NCI-H1048 (cell line): ENCODE data around the gene CARD14.

Source experiments
- DNase-seq: peaks from one replicate; lab custom pipeline; 2025; lab: John Stamatoyannopoulos, UW

The CARD14 gene

DNA sequence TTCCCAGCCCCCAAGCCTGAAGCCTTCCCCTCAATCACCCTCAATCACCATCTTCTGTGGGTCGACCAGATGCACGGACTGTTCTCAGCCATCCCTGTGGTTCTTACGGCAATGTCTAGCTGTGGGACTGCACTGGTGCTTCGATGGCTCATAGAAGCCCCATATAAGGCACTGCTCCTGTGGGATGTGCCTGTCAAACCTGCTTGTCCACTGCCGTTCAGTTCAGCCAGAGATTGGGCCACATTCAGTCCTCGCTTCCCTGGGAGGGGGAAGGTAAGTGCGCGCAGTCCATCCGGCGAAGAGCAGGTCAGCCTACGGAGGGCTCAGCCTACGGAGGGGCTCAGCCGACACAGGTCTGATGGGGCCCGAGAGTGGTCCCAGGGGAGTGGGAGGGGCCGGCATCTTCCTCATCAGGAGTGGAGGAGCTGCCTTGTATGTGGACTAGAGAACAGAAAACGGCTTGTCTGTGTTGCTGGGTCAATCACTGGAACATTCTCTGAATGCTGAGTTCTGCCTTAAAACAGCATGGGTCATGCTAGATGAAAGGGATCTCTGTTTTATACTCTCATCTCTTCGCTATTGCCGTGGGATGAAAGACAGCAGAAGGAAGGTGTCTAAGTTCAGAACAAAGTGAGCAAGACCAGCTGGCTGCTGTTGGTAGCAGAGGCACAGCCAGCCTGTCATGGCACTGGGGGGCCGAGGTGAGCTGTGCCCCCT lies at the start of gene CARD14:
Gene CARD14 (plus strand): TSS at position 247 of the 717 bp plus-strand sequence. CDS start 11,409 bp downstream, outside the sequence.
- no peak for DNase-seq

DNA sequence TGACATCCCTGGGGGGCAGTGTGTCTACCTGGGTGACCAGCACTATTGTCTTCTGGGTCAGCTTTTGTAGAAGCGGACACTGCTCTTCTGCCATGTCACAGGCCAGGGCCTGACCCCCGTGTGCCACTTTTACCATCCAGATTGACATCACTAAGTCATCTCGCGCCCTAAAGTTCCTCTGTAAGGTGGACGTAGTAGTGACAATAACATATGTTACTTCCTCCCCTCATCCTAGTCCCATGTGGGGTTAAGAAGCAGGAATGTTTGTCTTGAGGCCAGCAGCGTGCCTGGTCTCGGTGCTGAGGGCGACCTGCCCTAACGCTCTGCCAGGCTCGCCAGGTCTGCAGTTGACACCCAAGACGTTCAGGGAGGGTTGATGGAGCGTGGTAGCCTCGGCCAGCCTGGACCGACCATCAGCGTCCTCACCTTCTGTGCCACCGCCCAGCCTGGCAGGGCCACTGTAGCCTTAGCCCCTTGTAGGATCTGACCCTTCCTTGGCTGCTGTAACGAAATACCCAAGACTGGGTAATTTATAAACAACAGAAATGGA lies 47.7 kb upstream of the CARD14 start:
- DNase-seq = no peak

DNA sequence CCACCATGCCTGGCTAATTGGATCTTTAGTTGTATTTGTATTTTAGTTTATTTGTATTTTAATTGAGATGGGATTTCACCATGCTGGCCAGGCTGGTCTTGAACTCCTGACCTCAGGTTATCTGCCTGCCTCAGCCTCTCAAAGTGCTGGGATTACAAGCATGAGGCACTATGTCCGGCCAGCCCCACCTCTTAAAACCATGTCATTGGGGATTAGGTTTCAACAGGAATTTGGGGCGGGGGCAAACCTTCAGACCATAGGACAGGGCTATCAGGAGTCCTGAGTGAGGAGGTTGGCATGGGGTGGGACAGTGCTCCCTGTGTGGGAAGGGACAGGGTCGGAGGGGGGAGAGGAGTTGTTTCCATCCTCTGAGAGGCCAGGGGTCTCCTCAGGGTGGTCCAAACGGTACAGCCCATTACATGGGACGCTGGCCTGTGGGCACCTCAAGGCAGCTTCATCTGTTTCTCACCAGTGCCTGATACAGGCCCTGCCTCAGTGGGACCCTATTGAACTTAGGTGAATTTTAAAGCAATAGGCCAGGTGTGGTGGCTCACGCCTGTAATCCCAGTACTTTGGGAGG lies 46.8 kb upstream of the CARD14 start:
- no peak for DNase-seq

DNA sequence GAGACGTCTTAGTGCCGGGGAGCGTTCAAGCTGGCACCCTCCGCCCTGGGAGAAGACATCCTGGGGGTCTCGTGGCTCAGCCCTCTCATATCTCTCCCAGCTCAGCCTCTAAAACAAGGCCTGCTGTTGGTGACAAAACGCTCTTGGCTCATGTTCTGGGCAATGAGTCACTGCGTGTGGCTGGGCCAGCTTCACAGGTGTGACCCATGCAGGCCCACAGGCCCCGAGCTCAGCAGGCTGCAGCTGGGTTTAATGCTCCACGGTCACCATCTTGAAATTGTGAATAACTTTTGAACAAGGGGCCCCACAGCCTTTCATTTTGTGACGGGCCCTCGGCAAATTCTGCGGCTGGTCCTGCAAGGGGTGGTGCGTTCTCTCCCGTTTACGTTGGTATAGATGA lies 46.0 kb upstream of the CARD14 start:
- no peak for DNase-seq

DNA sequence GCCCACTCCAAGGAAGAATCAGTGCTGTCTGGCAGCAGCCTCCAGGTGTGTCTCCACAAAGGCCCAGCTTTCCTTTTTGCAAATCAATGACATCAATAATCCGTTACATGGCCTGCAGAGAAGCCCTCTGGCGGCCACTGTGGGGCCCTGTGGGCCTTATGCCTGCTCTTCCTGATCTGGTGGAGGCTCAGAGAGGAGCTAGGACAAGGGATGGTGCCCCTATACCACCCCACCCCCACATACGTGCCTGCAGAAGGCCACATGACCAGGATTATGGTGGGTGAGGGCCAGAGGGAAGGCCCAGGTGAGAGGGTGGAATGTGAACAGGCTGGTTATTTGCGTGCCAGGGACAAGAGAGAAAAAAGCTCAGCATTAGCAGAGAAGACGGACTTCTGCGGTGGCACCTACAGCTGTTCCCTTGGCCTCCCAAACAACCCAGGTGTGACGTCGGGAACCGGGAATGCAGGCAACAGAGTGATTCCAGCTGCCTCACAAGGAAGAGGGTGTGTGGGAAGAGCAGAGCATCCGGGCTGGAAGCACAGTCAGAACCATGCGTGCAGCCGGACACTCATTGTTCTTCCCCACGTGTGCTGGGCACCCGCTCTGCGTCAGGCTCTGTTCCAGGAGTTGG lies 45.4 kb upstream of the CARD14 start:
- no peak for DNase-seq

DNA sequence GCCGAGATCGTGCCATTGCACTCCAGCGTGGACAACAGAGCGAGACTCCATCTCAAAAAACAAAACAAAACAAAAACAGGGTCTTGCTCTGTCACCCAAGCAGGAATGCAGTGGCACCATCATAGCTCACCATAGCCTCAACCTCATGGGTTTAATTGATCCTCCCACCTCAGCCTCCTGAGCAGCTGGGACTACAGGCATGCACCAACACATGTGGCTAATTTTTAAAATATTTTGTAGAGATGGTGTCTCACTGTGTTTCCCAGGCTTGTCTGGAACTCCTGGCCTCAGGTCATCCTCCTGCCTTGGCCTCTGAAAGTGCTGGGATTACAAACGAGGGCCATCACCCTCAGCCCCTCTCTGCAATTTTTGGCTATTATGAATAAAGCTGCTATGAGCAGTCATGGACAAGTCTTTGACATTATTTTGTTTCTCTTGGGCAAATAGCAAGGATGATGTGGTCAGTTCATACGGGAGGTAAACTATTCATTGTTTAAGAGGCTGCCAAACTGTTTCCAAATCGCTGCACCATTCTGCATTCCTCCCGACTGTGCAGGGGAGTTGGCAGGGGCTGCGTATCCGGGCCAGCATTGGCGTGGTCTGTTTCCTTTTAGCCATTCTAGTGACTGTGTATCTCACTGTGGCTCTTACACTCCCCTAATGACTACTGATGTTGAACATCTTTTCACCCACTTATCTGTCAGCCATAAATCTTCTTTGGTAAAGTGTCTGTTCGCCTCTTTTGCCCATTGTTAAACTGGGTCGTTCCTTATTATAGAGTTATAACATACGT lies 44.0 kb upstream of the CARD14 start:
- DNase-seq = no peak

DNA sequence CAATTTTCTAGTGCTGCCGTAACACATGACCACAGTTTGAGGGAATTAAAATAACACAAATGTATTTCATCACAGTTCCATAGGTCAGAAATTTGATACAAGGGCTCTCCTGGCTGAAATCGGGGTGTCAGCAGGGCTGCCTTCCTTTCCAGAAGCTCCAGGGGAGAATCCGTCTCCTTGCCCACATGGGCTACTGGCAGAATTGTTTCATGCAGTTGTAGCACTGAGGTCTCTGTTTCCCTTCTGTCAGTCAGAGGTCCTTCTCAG lies 43.4 kb upstream of the CARD14 start:
- DNase-seq = no peak

DNA sequence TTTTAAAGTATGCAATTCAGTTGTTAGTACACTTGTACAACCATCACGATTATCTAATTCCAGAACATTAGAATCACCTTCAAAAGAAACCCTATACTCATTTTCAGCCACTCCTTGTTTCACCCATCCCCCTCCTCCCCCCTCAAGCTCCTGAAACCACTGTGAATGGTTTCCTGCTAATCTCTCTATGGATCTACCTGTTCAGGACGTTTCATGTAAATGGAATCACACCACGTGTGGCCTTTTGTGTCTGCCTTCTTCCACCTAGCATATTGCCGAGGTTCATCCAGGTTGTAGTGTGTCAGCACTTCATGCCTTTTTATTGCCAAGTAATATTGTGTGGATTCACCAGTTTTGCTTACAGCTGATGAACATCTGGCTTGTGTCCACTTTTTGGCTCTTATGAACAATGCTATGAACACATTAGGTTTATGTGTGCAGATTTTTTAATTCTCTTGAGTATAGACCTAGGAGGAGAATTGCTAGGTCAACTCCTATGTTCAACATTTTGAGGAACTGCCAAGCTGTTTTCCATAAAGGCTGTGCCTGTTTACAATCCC lies 40.7 kb upstream of the CARD14 start:
- DNase-seq = no peak

DNA sequence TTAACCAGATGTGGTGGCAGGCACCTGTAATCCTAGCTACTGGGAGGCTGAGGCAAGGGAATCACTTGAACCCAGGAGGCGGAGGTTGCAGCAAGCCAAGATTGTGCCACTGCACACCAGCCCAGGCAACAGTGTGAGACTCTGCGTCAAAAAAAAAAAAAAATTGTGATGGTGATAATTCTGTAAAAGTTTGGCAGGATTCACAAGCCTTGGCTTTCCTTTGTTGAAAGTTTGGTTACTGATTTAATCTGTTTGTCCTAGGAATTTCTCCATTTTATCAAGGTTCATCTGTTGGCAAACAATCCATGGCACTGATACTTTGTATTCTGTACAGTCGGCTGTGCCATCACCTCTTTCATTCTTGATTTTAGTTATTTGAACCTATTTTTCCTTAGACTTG lies 38.8 kb upstream of the CARD14 start:
- no peak for DNase-seq

DNA sequence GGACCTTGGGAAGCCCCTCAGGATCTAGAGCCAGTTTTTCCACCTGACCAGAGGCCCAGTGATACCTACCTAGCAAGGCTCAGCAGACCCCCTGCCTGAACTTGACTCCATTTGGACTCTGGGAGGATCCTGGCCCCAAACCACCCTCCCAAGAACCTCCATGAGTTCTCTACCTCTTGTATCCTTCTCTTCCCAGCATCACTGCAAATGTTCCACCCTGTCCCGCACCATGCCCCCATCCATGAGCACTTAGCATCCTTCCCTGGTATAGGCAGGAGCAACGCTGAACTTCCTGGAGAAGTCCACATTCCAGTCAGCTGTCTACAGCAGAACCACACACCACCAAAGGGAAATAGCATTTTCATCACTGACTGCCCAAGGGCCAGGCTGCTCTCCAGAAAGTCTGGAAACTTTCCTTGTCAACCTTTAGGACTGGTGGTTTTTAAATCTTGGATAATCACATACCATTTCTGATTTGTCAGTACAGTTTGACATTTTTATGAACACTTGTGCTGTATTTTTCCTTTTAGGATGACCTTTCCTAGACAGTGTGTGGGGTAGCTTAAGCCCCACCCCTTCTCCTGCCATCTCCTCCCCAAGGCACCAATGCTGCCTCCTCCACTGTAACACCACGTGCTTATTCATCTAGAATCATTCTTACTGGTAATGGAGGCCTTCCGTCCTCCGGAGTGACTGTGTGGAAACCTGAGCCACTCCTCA lies 36.8 kb upstream of the CARD14 start:
- no peak for DNase-seq

DNA sequence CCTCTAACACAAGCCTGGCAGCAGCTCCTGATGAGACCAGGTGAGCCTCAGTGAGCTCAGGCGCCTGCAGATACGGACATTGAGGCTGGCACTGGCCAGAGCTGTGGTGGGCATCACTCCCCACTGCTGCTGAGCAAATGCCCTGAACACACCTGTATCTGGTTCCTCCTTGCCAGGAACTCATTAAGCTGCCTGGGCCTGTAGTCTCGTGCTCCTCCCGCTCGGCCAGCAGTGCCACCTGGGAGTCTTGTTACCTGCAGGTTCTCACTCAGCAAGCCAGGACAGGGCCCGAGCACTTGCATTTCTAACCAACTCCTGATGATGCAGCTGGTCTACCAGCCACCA lies 36.2 kb upstream of the CARD14 start:
- DNase-seq = no peak

DNA sequence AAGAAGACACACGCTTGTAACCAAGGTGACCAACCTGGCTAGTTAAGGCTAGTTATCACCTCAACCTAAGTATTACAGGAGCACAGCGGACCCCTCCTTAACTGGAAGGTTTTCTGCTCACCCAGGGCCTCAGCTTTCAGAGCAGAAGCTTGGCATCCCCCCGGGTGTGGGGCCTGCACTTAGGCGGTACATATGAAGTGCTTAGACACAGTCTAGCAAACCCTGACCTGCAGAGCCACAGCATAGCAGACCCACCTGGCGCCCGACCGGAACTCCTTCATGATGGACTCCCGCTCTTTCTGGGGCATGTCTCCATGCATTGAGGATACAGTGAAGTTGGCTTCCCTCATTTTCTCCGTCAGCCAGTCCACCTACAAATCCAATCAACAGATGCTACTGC lies 32.7 kb upstream of the CARD14 start:
- no peak for DNase-seq

DNA sequence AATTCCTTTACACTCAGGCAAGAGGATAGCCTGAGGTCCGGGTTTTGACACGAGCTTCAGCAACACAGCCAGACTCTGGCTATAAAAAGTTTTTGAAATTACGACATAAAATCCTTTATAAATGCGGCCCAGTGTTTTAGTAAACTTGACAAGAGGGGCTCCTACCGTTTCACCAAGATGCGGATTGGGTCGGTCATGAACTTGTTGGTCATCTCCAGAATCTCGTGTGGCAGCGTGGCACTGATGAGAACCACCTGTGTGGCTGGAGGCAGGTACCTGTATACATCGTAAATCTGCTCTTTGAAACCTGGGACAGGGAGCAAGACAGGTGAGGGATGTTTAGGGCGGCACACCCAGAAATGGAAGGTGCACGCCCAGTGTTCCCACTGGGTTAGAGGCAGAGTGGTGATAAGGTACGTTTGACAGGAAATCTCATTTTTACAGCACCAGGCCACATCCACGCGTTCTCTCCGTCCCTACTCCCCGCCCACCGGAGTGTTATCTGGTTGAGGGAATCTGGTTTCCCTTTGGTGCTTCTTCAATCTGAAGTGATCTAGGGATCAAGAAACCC lies 30.9 kb upstream of the CARD14 start:
- no peak for DNase-seq

DNA sequence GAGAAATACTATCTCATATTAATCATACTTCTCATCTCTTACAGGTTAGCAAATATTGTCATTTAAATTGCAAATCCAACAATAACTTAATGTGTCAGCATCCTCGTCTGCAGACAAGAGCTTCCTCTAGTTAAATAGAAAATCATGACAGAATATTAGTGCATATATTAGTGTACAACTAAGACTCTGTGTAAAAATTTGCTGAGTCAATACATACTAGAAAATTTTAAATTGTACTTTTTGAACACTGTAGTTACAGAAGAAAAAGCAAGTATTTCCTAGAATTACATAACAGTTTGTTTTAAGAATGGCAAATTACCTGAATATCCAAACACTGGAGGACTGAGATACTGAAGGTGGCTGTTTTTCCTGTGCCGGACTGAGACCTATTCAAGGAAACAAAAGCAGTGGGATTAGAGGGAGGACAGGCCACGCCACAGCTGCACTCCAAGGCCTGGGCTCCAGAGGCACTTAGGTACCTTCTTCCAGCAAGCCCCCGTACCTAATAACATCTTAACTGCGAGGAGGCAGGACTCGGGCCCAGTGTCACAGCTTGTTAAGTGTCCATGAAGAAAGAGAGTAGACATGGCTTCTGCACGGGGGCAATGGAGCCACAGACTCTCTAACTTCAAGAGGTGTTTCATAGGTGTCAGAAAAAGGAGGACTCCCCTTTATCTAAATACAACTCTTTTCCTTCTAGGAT lies 28.2 kb upstream of the CARD14 start:
- no peak for DNase-seq

DNA sequence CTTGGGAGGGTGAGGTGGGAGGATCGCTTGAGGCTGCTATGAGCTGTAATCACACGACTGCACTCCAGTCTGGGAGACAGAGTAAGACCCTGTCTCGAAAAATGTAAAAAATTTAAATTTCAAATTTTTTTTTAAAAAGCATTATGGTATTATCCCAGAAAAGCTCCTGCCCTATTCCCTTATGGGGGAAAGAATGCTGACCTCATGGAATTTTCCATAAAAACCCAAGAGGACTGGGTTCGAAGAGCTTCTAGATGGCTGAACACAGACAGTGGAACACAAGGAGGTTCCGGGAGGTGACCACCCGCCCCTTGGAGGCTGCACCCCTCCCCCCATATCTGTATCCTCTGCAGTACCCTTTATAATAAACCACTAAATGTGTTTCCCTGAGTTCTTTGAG lies 26.9 kb upstream of the CARD14 start:
- DNase-seq = no peak

DNA sequence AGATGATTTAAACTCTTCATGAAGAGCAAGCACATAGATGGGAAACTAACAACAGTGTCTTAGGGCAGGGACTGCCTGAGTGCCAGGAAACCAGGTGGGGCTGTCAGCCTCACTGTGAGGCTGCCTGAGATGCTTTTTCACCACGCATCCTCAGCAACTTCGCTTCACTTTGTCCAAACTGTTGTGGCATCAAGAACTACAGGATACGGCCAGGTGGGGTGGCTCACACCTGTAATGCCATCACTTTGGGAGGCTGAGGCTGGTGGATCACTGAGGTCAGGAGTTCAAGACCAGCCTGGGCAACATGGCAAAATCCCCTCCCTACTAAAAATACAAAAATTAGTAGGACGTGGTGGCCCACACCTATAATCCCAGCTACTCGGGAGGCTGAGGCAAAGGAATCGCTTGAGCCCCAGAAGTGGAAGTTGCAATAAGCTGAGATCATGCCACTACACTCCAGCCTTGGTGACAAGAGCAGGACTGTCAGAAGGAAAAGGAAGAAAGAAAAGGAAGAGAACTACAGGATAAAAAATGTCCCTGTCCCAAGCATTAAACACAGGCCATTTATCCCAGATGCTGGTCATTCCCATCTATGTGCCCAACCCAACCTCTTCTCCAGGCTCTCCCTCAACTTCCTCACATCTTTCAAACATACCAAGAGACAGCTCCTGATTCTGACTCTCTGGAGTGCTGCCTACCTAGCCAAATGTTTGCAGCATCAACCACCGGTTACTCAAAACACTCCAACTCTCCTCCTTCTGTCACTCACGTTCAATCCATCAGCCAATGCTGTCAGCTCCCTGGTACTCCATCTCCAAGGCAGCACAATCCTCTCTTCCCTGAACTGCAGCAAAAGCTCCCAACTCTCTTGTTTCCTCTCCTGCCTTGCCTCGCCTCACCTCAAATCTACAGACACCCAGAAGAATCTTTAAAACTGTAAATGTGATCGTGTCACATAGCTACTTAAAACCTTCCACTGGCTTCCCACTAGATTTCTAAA lies 24.5 kb upstream of the CARD14 start:
- DNase-seq = no peak

DNA sequence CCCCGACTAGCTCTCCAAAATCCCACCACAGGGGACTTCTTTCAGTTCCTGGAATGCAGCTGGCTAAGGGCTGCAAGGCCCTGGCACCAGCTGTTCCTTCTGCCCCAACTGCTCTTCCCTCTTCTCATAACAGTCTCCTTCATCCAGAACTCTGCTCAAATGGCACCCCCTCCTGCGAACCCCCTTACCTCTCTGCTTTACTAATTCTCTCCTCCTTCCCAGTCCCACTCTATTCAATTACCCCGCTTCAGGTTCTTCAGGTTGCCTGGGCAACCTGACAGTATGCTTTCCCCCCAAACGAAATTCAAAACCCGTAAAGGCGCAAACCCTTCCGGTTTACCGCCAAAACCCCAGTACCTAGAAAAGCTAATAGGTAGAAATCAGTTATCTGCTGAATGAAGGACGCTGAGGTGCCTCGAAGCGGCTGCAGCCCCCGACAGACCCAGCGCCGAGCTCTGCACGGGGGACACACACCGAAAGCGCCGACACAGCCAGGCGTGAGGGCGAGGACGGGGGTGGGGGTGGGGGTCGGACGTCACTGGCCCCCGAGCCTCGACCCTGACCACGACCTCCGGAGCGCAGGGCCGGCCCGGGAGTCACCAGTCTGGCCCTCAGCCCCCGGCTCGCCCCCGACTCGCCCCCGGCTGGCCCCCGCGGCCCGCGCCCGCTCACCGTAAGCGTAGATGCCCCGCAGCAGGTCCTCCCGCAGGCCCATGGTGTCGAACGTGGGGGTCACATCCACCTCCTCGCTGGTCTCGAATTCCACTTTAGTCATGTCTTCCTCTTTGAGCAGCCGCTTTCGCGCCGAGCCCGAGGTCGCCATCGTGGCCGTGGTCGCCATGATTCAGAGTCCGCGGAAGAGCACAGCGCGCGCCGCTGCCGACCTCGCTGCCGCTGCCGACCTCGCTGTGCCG lies 23.5 kb upstream of the CARD14 start:
- DNase-seq = no peak

DNA sequence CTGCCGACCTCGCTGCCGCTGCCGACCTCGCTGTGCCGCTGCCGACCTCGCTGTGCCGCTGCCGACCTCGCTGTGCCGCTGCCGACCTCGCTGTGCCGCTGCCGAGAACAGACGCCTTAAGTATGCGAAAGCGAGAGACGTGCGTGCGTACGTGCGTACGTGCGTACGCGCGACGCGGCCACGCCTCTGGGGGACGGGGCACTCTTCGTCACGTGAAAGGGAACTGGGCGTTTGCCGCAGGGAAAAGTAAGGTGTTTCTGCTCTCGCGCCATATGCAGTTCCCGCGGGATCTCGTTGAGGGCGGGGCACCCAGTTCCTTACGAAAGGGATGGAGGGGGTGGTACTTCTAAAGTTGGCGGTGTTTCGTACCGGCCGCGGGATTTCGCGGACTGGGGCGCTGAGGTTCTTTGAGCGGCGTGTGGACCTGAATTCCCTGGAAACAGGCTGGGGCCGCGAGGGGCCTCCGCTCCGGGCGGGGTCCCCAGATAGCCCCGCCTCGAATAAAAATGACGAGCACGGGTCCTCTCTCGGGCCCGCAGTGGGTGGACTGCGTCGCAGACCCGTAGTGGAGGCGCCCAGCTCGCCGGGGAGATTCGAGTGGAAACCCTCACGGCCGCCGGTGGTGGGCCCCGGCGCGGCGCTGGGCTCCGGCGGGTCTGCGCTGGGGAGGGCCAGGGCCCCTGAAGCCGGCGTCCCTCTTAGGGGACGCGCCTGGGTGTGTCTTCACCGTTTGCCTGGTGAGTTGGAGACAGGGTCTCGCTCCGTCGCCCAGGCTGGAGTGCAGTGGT lies 22.6 kb upstream of the CARD14 start, which contains the start of gene EIF4A3:
Gene EIF4A3 (minus strand): TSS at position 94 of the 788 bp plus-strand sequence. CDS start 167 bp downstream, outside the sequence.
- DNase-seq = peak; percentile 97
